HAP-1 (cell line): ENCODE data around the gene ZC3H4.
"Not testable (repeated sequence)": the region's sequence is repeated elsewhere in the genome, so short reads cannot be mapped to it uniquely, and the experiment has no call there.

ENCODE experiments used
- DNase-seq, 2 experiments: peaks; one replicate each; pipeline ENCODE4 v3.0.0-alpha.2; 2016 to 2020; ENCODE audit warnings: low spot score in 2 of 2
- H3K27me3 ChIP-seq: fragments of 250-450 bp; sonication (Bioruptor Pico); 2 replicates; pipeline ENCODE4 v1.5.1; 2020; ENCODE audit warnings: low read depth, mild to moderate bottlenecking, moderate library complexity
- H3K36me3 ChIP-seq: fragments of 250-450 bp; sonication (Bioruptor Pico); replicated peaks from 2 replicates; pipeline ENCODE4 v1.5.1; 2020; ENCODE audit warnings: mild to moderate bottlenecking
- H3K4me1 ChIP-seq: fragments of 250-450 bp; sonication (Bioruptor Pico); 2 replicates; pipeline ENCODE4 v1.5.1; 2020; ENCODE audit warnings: mild to moderate bottlenecking
- H3K4me3 ChIP-seq: fragments of 250-450 bp; sonication (Bioruptor Pico); 2 replicates; pipeline ENCODE4 v1.5.1; 2020; ENCODE audit warnings: mild to moderate bottlenecking, moderate library complexity
- H3K9me3 ChIP-seq: fragments of 250-450 bp; sonication (Bioruptor Pico); 2 replicates; pipeline ENCODE4 v1.5.1; 2020; ENCODE audit warnings: mild to moderate bottlenecking, moderate library complexity
- in situ Hi-C: fragments of 300-500 bp; cut with MboI; formaldehyde crosslinking; loops from 3 replicates; pipeline ENCODE4 v1.14.3; 2020; ENCODE audit warnings: low sequenced_read_pairs, inconsistent platforms, mixed read lengths

The ZC3H4 gene

GRCh38 chr19:47096100-47096704, 17.4 kb downstream of the ZC3H4 start:
- H3K9me3 ChIP-seq: no peaks in the 10 kb centered on the region
- in situ Hi-C loops: no loop called here
- no peaks in the 10 kb centered on the region; the same call in 1 of the 2 replicates for H3K4me1 ChIP-seq
- peaks cover 8% of the 10 kb centered on the region for H3K36me3 ChIP-seq
- DNase-seq: no peak
- no peak overlapping the region for H3K4me3 ChIP-seq
- H3K27me3 ChIP-seq: no peaks in the 10 kb centered on the region

DNA sequence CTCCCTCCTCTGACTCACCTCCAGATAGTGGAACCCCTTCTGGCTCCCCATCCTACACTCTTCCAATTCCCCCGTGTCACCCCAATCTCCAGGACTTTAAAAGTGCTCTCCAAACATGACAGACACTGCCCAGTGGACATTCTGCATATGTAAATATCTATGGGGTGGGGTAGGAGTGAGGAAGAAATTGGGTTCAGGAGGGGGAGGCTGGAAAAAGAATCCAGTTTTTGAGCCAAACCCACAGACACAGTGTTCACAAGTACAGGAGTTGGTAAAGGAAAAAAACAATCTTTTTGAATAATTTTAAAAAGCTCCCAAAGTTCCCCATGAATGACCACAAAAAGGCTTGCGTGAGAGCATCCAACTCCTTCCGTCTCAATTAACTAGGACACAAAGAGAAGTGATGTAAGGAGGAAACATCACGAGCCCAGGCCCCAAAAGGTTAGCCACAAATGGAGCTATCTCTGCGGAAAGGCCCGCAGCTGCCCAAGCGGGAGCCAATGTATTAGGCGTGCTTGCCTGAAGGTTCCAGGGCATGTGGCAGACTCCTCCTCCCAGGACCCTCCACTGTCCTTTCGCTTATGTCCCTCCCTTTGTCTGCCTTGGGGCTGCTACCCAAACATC, 18.0 kb downstream of the ZC3H4 start:
- H3K27me3 ChIP-seq: no peaks in the 10 kb centered on the region
- in situ Hi-C loops: no loop called here
- no peaks in the 10 kb centered on the region for H3K9me3 ChIP-seq
- H3K4me3 ChIP-seq: no peak overlapping the region
- DNase-seq: no peak
- no peaks in the 10 kb centered on the region; the same call in 1 of the 2 replicates for H3K4me1 ChIP-seq
- H3K36me3 ChIP-seq: peaks cover 8% of the 10 kb centered on the region

DNA sequence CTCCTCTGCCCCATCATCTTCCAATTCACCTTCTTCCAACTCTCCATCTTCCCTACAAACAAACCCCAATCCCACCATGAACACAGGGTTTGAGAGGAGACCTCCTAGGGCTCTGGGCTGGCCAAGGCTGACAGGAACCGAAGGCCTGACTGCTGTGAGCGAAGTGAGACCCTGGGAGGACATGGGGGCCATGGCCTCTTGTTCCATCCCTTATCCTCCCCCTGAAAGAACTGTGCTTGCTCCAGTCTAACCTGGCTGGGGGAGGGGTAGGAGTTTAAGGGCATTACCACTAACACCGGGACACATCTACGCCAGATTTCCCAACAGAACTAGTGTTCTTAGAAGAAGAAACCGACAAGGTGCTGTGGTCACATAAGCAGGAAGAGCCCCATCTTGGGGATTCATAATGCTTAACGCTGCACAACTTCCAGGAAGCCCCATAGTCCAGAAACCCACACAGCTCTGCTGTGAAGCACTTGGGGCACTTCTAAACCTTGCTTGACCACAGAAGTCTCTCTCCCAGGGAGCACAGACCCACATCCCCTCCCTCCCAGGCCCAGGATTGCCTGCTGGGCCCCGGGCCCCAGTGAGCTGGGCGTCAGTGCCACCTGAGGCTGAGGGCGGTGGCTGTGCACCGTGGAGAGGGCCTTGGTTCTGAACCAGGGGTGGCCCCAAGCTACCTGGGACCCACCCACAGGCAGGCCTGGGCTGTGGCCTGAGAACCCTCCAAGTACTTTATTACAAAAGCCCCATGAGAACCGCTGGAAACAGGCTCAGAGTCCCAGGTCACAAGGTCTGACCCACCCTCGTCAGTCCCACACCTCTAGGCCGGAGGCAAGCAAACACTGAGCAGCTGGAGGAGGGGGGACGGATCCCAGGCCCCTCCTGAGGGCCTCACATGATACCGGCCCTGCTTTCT, 18.8 kb downstream of the ZC3H4 start:
- no peaks in the 10 kb centered on the region for H3K9me3 ChIP-seq
- H3K36me3 ChIP-seq: peaks cover 8% of the 10 kb centered on the region
- no peaks in the 10 kb centered on the region; the same call in 1 of the 2 replicates for H3K4me1 ChIP-seq
- no peak overlapping the region for H3K4me3 ChIP-seq
- no peaks in the 10 kb centered on the region for H3K27me3 ChIP-seq
- in situ Hi-C loops: no loop called here
- DNase-seq: no peak

GRCh38 chr19:47093841-47094240, 19.7 kb downstream of the ZC3H4 start:
- no peaks in the 10 kb centered on the region for H3K27me3 ChIP-seq
- no peaks in the 10 kb centered on the region; the same call in 1 of the 2 replicates for H3K4me1 ChIP-seq
- in situ Hi-C loops: no loop called here
- H3K4me3 ChIP-seq: no peak overlapping the region
- H3K36me3 ChIP-seq: peaks cover 15% of the 10 kb centered on the region
- H3K9me3 ChIP-seq: no peaks in the 10 kb centered on the region
- DNase-seq: no peak

GRCh38 chr19:47093254-47093653, 20.3 kb downstream of the ZC3H4 start:
- no peaks in the 10 kb centered on the region for H3K4me1 ChIP-seq
- H3K36me3 ChIP-seq: peaks cover 15% of the 10 kb centered on the region
- no peaks in the 10 kb centered on the region for H3K9me3 ChIP-seq
- no peak for DNase-seq
- H3K4me3 ChIP-seq: no peak overlapping the region
- H3K27me3 ChIP-seq: no peaks in the 10 kb centered on the region
- in situ Hi-C loops: no loop called here

- Histone ChIP-seq H3K4me1 (no peaks in the 10 kb centered on the region), H3K27me3 (no peaks in the 10 kb centered on the region), H3K4me3 (no peak overlapping the region), H3K36me3 (peaks cover 19% of the 10 kb centered on the region), H3K9me3 (no peaks in the 10 kb centered on the region)
- DNase-seq: no peak
- in situ Hi-C loops: no loop called here
These were observed 23.7 kb downstream of the ZC3H4 start for GRCh38 chr19:47089767-47090350.

DNA sequence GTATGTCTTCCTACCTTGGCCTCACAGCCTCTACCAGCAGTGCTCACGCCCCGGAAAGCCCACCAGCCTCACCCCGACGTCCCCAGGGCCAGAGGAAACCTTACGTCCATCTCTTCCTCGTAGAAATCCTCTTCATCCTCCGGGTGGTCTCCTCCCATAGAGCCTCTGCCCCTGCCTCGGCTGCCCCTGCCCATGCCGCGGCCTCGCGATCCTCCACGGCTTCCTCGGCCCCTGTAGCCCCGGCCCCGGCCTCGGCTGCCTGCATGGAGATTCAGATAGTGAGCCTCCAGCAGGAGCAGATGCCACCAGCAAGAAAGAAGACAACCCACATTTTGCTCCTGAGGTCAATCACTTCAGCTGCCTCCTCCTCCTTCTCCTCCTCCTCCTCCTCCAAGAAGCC, 27.3 kb downstream of the ZC3H4 start:
- H3K4me3 ChIP-seq: no peak overlapping the region
- no peaks in the 10 kb centered on the region for H3K4me1 ChIP-seq
- H3K27me3 ChIP-seq: no peaks in the 10 kb centered on the region
- H3K9me3 ChIP-seq: no peaks in the 10 kb centered on the region
- no peak for DNase-seq
- peaks cover 37% of the 10 kb centered on the region for H3K36me3 ChIP-seq
- in situ Hi-C loops: no loop called here

DNA sequence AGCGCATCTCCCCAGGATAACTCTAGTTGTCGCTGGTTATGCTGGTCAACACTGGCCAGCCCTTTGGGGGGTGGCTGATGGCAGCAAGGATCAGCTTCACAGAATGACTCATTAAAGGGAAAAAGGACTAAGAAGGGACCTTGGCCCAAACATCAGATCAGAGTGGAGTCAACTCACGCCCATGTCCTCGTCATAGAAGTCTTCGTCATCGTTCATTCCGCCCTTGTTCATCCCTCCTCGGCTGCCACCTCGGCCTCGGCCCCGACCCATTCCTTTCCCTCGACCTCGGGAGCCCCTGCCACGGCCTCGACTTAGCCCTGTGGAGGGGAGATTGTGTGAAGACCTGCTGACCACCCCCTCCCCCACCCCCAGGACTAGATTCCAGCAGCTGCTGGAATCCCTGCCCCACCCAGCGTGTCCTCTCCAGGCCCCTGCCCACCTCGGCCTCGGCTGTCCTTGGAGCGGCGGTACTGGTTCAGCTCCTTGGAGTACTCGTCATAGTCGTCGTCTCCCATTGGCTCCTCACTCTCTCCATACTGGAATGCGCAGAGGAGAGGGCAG, 28.6 kb downstream of the ZC3H4 start:
- Histone ChIP-seq H3K36me3 (peaks cover 42% of the 10 kb centered on the region), H3K9me3 (no peaks in the 10 kb centered on the region), H3K4me1 (no peaks in the 10 kb centered on the region), H3K4me3 (no peak overlapping the region), H3K27me3 (no peaks in the 10 kb centered on the region)
- in situ Hi-C loops: no loop called here
- no peak for DNase-seq

DNA sequence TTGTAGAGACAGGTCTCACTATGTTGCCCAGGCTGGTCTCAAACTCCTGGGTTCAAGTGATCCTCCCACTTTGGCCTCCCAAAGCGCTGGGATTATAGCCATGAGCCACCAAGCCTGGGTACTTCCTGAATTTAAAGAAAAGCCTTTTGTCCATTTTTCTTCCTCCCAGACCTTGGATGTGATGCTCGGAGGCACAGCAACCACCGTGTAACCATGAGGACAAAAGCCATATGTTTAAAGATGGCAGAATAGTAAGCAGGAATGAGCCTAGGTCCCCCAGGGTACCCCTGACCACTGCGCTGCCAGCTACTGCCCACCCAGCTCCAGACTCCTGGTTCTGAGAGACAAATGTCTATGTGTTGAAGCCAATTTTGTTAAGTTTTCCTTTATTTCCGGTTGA, 31.1 kb downstream of the ZC3H4 start:
- H3K27me3 ChIP-seq: no peaks in the 10 kb centered on the region
- no peak for DNase-seq
- peaks cover 39% of the 10 kb centered on the region for H3K36me3 ChIP-seq
- H3K4me3 ChIP-seq: no peak overlapping the region
- no peaks in the 10 kb centered on the region for H3K4me1 ChIP-seq
- no peaks in the 10 kb centered on the region for H3K9me3 ChIP-seq
- in situ Hi-C loops: no loop called here

- peaks cover 37% of the 10 kb centered on the region for H3K36me3 ChIP-seq
- H3K4me1 ChIP-seq: no peaks in the 10 kb centered on the region
- no peak for DNase-seq
- H3K4me3 ChIP-seq: no peak overlapping the region
- H3K9me3 ChIP-seq: no peaks in the 10 kb centered on the region
- no peaks in the 10 kb centered on the region for H3K27me3 ChIP-seq
- in situ Hi-C loops: no loop called here
These were observed 32.5 kb downstream of the ZC3H4 start for GRCh38 chr19:47081095-47081494.

- DNase-seq, H3K4me1 ChIP-seq, H3K4me3 ChIP-seq, H3K9me3 ChIP-seq, H3K27me3 ChIP-seq: not testable (repeated sequence)
- in situ Hi-C loops: loop anchor here (10.0 kb wide), 1 partner anchor 46 kb away; no protein-coding TSS in a partner anchor
- peaks cover 29% of the 10 kb centered on the region for H3K36me3 ChIP-seq
These were observed 35.2 kb downstream of the ZC3H4 start for GRCh38 chr19:47078351-47078750.

DNA sequence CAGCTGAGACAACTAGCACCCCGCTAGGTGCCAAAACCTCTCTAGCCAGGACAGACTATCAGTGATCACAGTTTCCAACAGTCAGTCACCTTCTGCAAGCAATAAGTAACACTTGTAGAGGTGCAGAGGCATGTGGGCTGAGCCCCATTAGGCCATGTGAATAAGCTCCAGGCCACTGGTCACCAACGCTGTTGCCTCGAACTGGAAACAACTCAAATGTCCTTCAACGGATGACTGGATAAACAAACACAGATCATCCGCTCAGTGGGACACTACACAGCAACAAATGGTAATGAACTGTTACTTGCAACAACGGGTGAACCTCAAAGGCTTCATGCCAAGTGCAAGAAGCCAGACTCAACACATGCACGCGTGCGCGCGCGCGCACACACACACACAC, 37.6 kb downstream of the ZC3H4 start:
- Histone ChIP-seq H3K4me1 (no peaks in the 10 kb centered on the region), H3K27me3 (no peaks in the 10 kb centered on the region), H3K9me3 (no peaks in the 10 kb centered on the region), H3K4me3 (no peak overlapping the region), H3K36me3 (peaks cover 20% of the 10 kb centered on the region)
- no peak for DNase-seq
- in situ Hi-C loops: loop anchor here (10.0 kb wide), 1 partner anchor 49 kb away; no protein-coding TSS in a partner anchor

- Histone ChIP-seq H3K9me3 (no peaks in the 10 kb centered on the region), H3K4me1 (no peaks in the 10 kb centered on the region), H3K36me3 (peaks cover 18% of the 10 kb centered on the region), H3K4me3 (no peak overlapping the region), H3K27me3 (no peaks in the 10 kb centered on the region)
- no peak for DNase-seq
- in situ Hi-C loops: loop anchor here (10.0 kb wide), 1 partner anchor 50 kb away; no protein-coding TSS in a partner anchor
These were observed 38.3 kb downstream of the ZC3H4 start for GRCh38 chr19:47075179-47075810.
